MCF 10A (cell line): Measurements from ENCODE around the gene TMEM132A. TPM values are rescaled to one million over a fixed set of nuclear protein-coding genes. Genes with fewer than 3 reads are reported as not detected.

Experiments used
- BruUV-seq: library from RNA; stranded (reverse); fragments of 400-500 nt; replicated peaks from 2 replicates; lab custom pipeline; 2021; lab: Mats Ljungman, UMichigan
- CTCF ChIA-PET: fragments of 300-600 bp; sonication (Branson Sonifier 250); formaldehyde crosslinking; extraction: SDS; loops from one replicate; lab custom pipeline; 2021; ENCODE audit warnings: antibody characterized with exemption, inconsistent platforms; lab: Yijun Ruan, JAX
- POLR2A ChIA-PET: fragments of 300-600, 350-650 bp; sonication (Branson Sonifier 250); formaldehyde crosslinking; extraction: SDS; loops from one replicate; lab custom pipeline; 2020; ENCODE audit warnings: antibody characterized with exemption, inconsistent platforms; lab: Yijun Ruan, JAX
- DNase-seq: peaks from one replicate; pipeline ENCODE4 v3.0.0-alpha.2; 2018; ENCODE audit not compliant: unreplicated experiment
- H3K27ac Mint-ChIP-seq: one replicate; pipeline ENCODE4 v1.8.0; 2022; ENCODE audit warnings: mild to moderate bottlenecking, low read depth, mixed read lengths; ENCODE audit not compliant: unreplicated experiment
- H3K27me3 Mint-ChIP-seq: one replicate; pipeline ENCODE4 v1.8.0; 2022; ENCODE audit warnings: mixed read lengths; ENCODE audit not compliant: insufficient read depth, unreplicated experiment
- H3K36me3 Mint-ChIP-seq: one replicate; pipeline ENCODE4 v1.8.0; 2022; ENCODE audit warnings: mild to moderate bottlenecking, moderate library complexity, mixed read lengths; ENCODE audit not compliant: insufficient read depth, unreplicated experiment
- H3K4me1 Mint-ChIP-seq: one replicate; pipeline ENCODE4 v1.8.0; 2022; ENCODE audit warnings: mixed read lengths; ENCODE audit not compliant: insufficient read depth, unreplicated experiment
- H3K4me3 Mint-ChIP-seq: one replicate; pipeline ENCODE4 v1.8.0; 2022; ENCODE audit warnings: mild to moderate bottlenecking, moderate library complexity, mixed read lengths; ENCODE audit not compliant: unreplicated experiment
- H3K9me3 Mint-ChIP-seq: one replicate; pipeline ENCODE4 v1.8.0; 2022; ENCODE audit warnings: mixed read lengths; ENCODE audit not compliant: unreplicated experiment
- CTCF ChIP-seq: fragments of 200-600 bp; IDR thresholded peaks from one replicate; pipeline ENCODE4 v1.8.0; 2022; ENCODE audit warnings: antibody characterized with exemption, mild to moderate bottlenecking; ENCODE audit not compliant: unreplicated experiment
- intact Hi-C: fragments of 100-400 bp; cut with micrococcal nuclease; formaldehyde crosslinking; loops from 2 replicates; pipeline ENCODE4 v1.14.1; 2022
- total RNA-seq: library from RNA; stranded (reverse); gene quantifications from 2 replicates; pipeline ENCODE4 v1.2.3, GENCODE V29; 2022

TMEM132A gene
- total RNA-seq, 1 experiment from 2014 or later = 20.5 TPM

GRCh38 chr11:60934790-60935605 lies 10.7 kb downstream of the TMEM132A start:
- intact Hi-C loops = no loop called here
- H3K4me3 Mint-ChIP-seq = no peak overlapping the region
- no peak overlapping the region for H3K27ac Mint-ChIP-seq
- no peak for DNase-seq
- H3K9me3 Mint-ChIP-seq = no peaks in the 10 kb centered on the region
- peaks cover 7% of the 10 kb centered on the region for H3K27me3 Mint-ChIP-seq
- BruUV-seq = no TSS peak
- POLR2A ChIA-PET = no interaction called here
- no peaks in the 10 kb centered on the region for H3K4me1 Mint-ChIP-seq
- no peak for TF ChIP-seq CTCF
- CTCF ChIA-PET = interaction anchor here (0.6 to 1.2 kb wide), 3 partner anchors 36 to 649 kb away, joined by 3 read pairs; no protein-coding TSS in a partner anchor
- H3K36me3 Mint-ChIP-seq = peaks cover 6% of the 10 kb centered on the region

- no peak for TF ChIP-seq CTCF
- ChIA-PET POLR2A (no interaction called here), CTCF (interaction anchor here (0.9 kb wide), 1 partner anchor 36 kb away, joined by 3 read pairs; no protein-coding TSS in a partner anchor)
- no peak overlapping the region for H3K4me3 Mint-ChIP-seq
- peaks cover 6% of the 10 kb centered on the region for H3K36me3 Mint-ChIP-seq
- no peak overlapping the region for H3K27ac Mint-ChIP-seq
- no peaks in the 10 kb centered on the region for H3K9me3 Mint-ChIP-seq
- intact Hi-C loops = no loop called here
- no peak for DNase-seq
- BruUV-seq = no TSS peak
- peaks cover 7% of the 10 kb centered on the region for H3K27me3 Mint-ChIP-seq
- H3K4me1 Mint-ChIP-seq = no peaks in the 10 kb centered on the region
Measured at GRCh38 chr11:60935676-60936442, 11.6 kb downstream of the TMEM132A start.

GRCh38 chr11:60936467-60937143 lies 12.3 kb downstream of the TMEM132A start:
- H3K9me3 Mint-ChIP-seq = no peaks in the 10 kb centered on the region
- ChIA-PET CTCF (no interaction called here), POLR2A (no interaction called here)
- BruUV-seq = no TSS peak
- peaks cover 6% of the 10 kb centered on the region for H3K36me3 Mint-ChIP-seq
- peaks cover 14% of the 10 kb centered on the region for H3K27me3 Mint-ChIP-seq
- H3K27ac Mint-ChIP-seq = no peak overlapping the region
- no peak overlapping the region for H3K4me3 Mint-ChIP-seq
- intact Hi-C loops = no loop called here
- TF ChIP-seq CTCF = no peak
- DNase-seq = no peak
- H3K4me1 Mint-ChIP-seq = no peaks in the 10 kb centered on the region

GRCh38 chr11:60937144-60937527 lies 12.9 kb downstream of the TMEM132A start:
- POLR2A ChIA-PET = no interaction called here
- Mint-ChIP-seq H3K9me3 (no peaks in the 10 kb centered on the region), H3K4me1 (no peaks in the 10 kb centered on the region), H3K4me3 (no peak overlapping the region), H3K36me3 (peaks cover 6% of the 10 kb centered on the region), H3K27ac (no peak overlapping the region), H3K27me3 (peaks cover 14% of the 10 kb centered on the region)
- no TSS peak for BruUV-seq
- intact Hi-C loops = no loop called here
- DNase-seq = no peak
- no peak for TF ChIP-seq CTCF
- CTCF ChIA-PET = no interaction called here
